Esophagus mucosa (tissue), 1 donor: ENCODE results near the gene DTWD2. TPM values are rescaled to one million over a fixed set of nuclear protein-coding genes. Genes with fewer than 3 reads are reported as not detected.
"Not testable (repeated sequence)": the region's sequence is repeated elsewhere in the genome, so short reads cannot be mapped to it uniquely, and the experiment has no call there.

ENCODE experiments used
- ATAC-seq: fragments of 200-7000 bp; cut with Tn5 transposase; one replicate; pipeline ENCODE4 v1.9.1; 2020
- total RNA-seq: library from RNA; stranded (reverse); gene quantifications from one replicate; pipeline ENCODE4 v1.2.4, GENCODE V29; 2023
- donor health status: DM: yes; HTN: yes; CAD: no.

Gene DTWD2
- total RNA-seq, 1 donor from 2014 or later: 7.9 TPM

GRCh38 chr5:118950354-118950753, 38.0 kb downstream of the DTWD2 start:
- not testable (repeated sequence) for ATAC-seq

- ATAC-seq: no peak
Measured at GRCh38 chr5:118946138-118946800, 42.1 kb downstream of the DTWD2 start.

GRCh38 chr5:118937393-118938061, 50.8 kb downstream of the DTWD2 start:
- ATAC-seq: no peak

GRCh38 chr5:118933703-118934102, 54.6 kb downstream of the DTWD2 start:
- no peak for ATAC-seq

GRCh38 chr5:118931564-118931963, 56.8 kb downstream of the DTWD2 start:
- ATAC-seq: no peak

GRCh38 chr5:118924006-118924389, 64.3 kb downstream of the DTWD2 start:
- no peak for ATAC-seq

GRCh38 chr5:118923295-118924005, 64.9 kb downstream of the DTWD2 start:
- ATAC-seq: no peak

- ATAC-seq: no peak
Measured at GRCh38 chr5:118921866-118922265, 66.5 kb downstream of the DTWD2 start.

- ATAC-seq: no peak
Measured at GRCh38 chr5:118919016-118919415, 69.3 kb downstream of the DTWD2 start.

GRCh38 chr5:118918232-118918631, 70.1 kb downstream of the DTWD2 start:
- no peak for ATAC-seq

- not testable (repeated sequence) for ATAC-seq
Measured at GRCh38 chr5:118907536-118907935, 80.8 kb downstream of the DTWD2 start.

GRCh38 chr5:118906947-118907346, 81.4 kb downstream of the DTWD2 start:
- no peak for ATAC-seq

- ATAC-seq: no peak
Measured at GRCh38 chr5:118905196-118905595, 83.2 kb downstream of the DTWD2 start.

- ATAC-seq: no peak
Measured at GRCh38 chr5:118902656-118903438, 85.5 kb downstream of the DTWD2 start.

GRCh38 chr5:118894709-118895108, 93.6 kb downstream of the DTWD2 start:
- no peak for ATAC-seq

- no peak for ATAC-seq
Measured at GRCh38 chr5:118891252-118891651, 97.1 kb downstream of the DTWD2 start.

GRCh38 chr5:118889165-118889564, 99.2 kb downstream of the DTWD2 start:
- no peak for ATAC-seq

GRCh38 chr5:118888556-118888955, 99.8 kb downstream of the DTWD2 start:
- no peak for ATAC-seq

- no peak for ATAC-seq
Measured at GRCh38 chr5:118883362-118883761, 105.0 kb downstream of the DTWD2 start.

GRCh38 chr5:118882666-118883065, 105.7 kb downstream of the DTWD2 start:
- ATAC-seq: no peak

GRCh38 chr5:118876852-118877251, 111.5 kb downstream of the DTWD2 start:
- ATAC-seq: not testable (repeated sequence)

GRCh38 chr5:118875131-118875530, 113.2 kb downstream of the DTWD2 start:
- no peak for ATAC-seq

- no peak for ATAC-seq
Measured at GRCh38 chr5:118873417-118873816, 114.9 kb downstream of the DTWD2 start.
